DOHH2 (cell line): ENCODE data around the gene ZMIZ1.

Experiments
- CTCF ChIP-seq: fragments of 200-600 bp; sonication (generic); IDR thresholded peaks from one replicate; pipeline ENCODE4 v1.5.1; 2014; ENCODE audit warnings: antibody characterized with exemption, mild to moderate bottlenecking, low read depth, low read length; ENCODE audit not compliant: poor library complexity, severe bottlenecking
- EZH2phosphoT487 ChIP-seq: fragments of 200-600 bp; sonication (generic); IDR thresholded peaks from 2 replicates; pipeline ENCODE4 v1.6.1; 2017; ENCODE audit warnings: borderline replicate concordance, mild to moderate bottlenecking, antibody characterized with exemption, low read length, moderate library complexity, mixed read lengths

- no peak for TF ChIP-seq CTCF
- no peak for TF ChIP-seq EZH2phosphoT487
Observed at GRCh38 chr10:79252971-79253370, 184.2 kb downstream of the ZMIZ1 start.
